Gastroesophageal sphincter (tissue), 4 donors: ENCODE results near the gene MATN1. TPM values are rescaled to one million over a fixed set of nuclear protein-coding genes. Genes with fewer than 3 reads are reported as not detected.

Experiments
- ATAC-seq: fragments of 150-250 bp; one replicate; pipeline ENCODE4 v1.9.1; 2016; ENCODE audit warnings: mild to moderate bottlenecking, moderate library complexity
- H3K27ac ChIP-seq, 4 donors: fragments of 200-600 bp; sonication (generic) in 3 of 4; 1 replicate in 3 of 4; 2 replicates in 1 of 4; pipeline ENCODE4 v1.5.1; 2016 to 2019
- H3K27me3 ChIP-seq: fragments of 200-600 bp; sonication (generic); one replicate; pipeline ENCODE4 v1.5.1; 2019
- H3K36me3 ChIP-seq, 2 donors: fragments of 200-600 bp; sonication (generic); one replicate each; pipeline ENCODE4 v1.5.1; 2019; ENCODE audit warnings: control low read depth in 1 of 2
- H3K4me1 ChIP-seq, 3 donors: fragments of 200-600 bp; sonication (generic); 1 replicate in 2 of 3; 2 replicates in 1 of 3; pipeline ENCODE4 v1.5.1; 2016 to 2019; ENCODE audit warnings: control low read depth in 2 of 3
- H3K4me3 ChIP-seq, 2 donors: fragments of 200-600 bp; sonication (generic); one replicate each; pipeline ENCODE4 v1.5.1; 2019; ENCODE audit warnings: mild to moderate bottlenecking in 1 of 2, moderate library complexity in 1 of 2
- H3K9me3 ChIP-seq, 3 donors: fragments of 200-600 bp; sonication (generic); one replicate each; pipeline ENCODE4 v1.5.1; 2017 to 2019; ENCODE audit warnings: control low read depth in 2 of 3
- CTCF ChIP-seq, 4 experiments: fragments of 200-600 bp in 2 of 4; fragments of 450-650 bp in 2 of 4; sonication (generic) in 1 of 4; IDR thresholded peaks; one replicate each; pipeline ENCODE4 v1.5.1; 2017 to 2019; ENCODE audit warnings: antibody characterized with exemption in 4 of 4, mild to moderate bottlenecking in 2 of 4, moderate library complexity in 2 of 4
- EP300 ChIP-seq: sonication (generic); formaldehyde crosslinking; IDR thresholded peaks from one replicate; pipeline ENCODE4 v1.6.1; 2017; ENCODE audit warnings: antibody characterized with exemption, mild to moderate bottlenecking
- POLR2A ChIP-seq, 2 donors: fragments of 450-650 bp; IDR thresholded peaks; one replicate each; pipeline ENCODE4 v1.6.1; 2017; ENCODE audit warnings: antibody characterized with exemption in 2 of 2, mild to moderate bottlenecking in 2 of 2, moderate library complexity in 1 of 2
- POLR2AphosphoS5 ChIP-seq: sonication (generic); formaldehyde crosslinking; IDR thresholded peaks from one replicate; pipeline ENCODE4 v1.6.1; 2017; ENCODE audit warnings: antibody characterized with exemption
- WGBS, 2 donors: methylation state at CpG; one replicate each; pipeline ENCODE4 v1.1.5; 2018; ENCODE audit warnings: low coverage in 1 of 2; 5-methylcytosine and 5-hydroxymethylcytosine counted together
- total RNA-seq, 4 donors: library from RNA; depleted of rRNA; stranded (reverse); fragments of >200 nt; gene quantifications; one replicate each; pipeline ENCODE4 v1.1.0, GENCODE V29; 2016

The MATN1 gene
- total RNA-seq, 4 donors from 2014 or later: not detected

- WGBS, 2 donors: 53 to 65% methylated on average over 4 to 5 of the region's 8 CpGs
- no peak for TF ChIP-seq CTCF (IDR thresholded peaks at IDR 0.05)
- TF ChIP-seq POLR2A (IDR thresholded peaks at IDR 0.05): no peak
- no peak for TF ChIP-seq POLR2AphosphoS5
- TF ChIP-seq EP300: no peak
- Histone ChIP-seq H3K4me1 (peaks cover 0 to 8% (median 0%) of the 10 kb centered on the region in 3 donors), H3K4me3 (no peak overlapping the region), H3K27me3 (peaks cover 7% of the 10 kb centered on the region), H3K36me3 (peaks cover 0 to 5% of the 10 kb centered on the region in 2 donors), H3K9me3 (no peaks in the 10 kb centered on the region), H3K27ac (no peak overlapping the region)
- ATAC-seq: no peak
Observed at GRCh38 chr1:30733493-30733892, 10.1 kb upstream of the MATN1 start.

- WGBS, 2 donors: no CpG with 5 or more reads among the region's 10 CpGs
- Histone ChIP-seq H3K4me3 (no peak overlapping the region), H3K27ac (no peak overlapping the region), H3K4me1 (peaks cover 0 to 8% (median 0%) of the 10 kb centered on the region in 3 donors), H3K27me3 (peaks cover 7% of the 10 kb centered on the region), H3K9me3 (no peaks in the 10 kb centered on the region), H3K36me3 (peaks cover 0 to 5% of the 10 kb centered on the region in 2 donors)
- ATAC-seq: no peak
- TF ChIP-seq POLR2A (IDR thresholded peaks at IDR 0.05): no peak
- no peak for TF ChIP-seq POLR2AphosphoS5
- TF ChIP-seq EP300: no peak
- TF ChIP-seq CTCF (IDR thresholded peaks at IDR 0.05): no peak
Observed at GRCh38 chr1:30732277-30732996, 9.1 kb upstream of the MATN1 start.

- Histone ChIP-seq H3K27me3 (peaks cover 7% of the 10 kb centered on the region), H3K4me1 (peaks cover 0 to 8% (median 0%) of the 10 kb centered on the region in 3 donors), H3K9me3 (no peaks in the 10 kb centered on the region), H3K36me3 (peaks cover 0 to 5% of the 10 kb centered on the region in 2 donors), H3K27ac (no peak overlapping the region), H3K4me3 (no peak overlapping the region)
- no CpG with 5 or more reads among the region's 8 CpGs for WGBS, 2 donors
- ATAC-seq: no peak
- TF ChIP-seq CTCF (IDR thresholded peaks at IDR 0.05): no peak
- no peak for TF ChIP-seq POLR2A (IDR thresholded peaks at IDR 0.05)
- no peak for TF ChIP-seq POLR2AphosphoS5
- no peak for TF ChIP-seq EP300
Observed at GRCh38 chr1:30731806-30732276, 8.5 kb upstream of the MATN1 start.

GRCh38 chr1:30731109-30731805, 7.9 kb upstream of the MATN1 start:
- peaks cover 0 to 8% of the 10 kb centered on the region in 2 donors for H3K36me3 ChIP-seq
- 50 to 74% methylated on average over 1 to 7 of the region's 10 CpGs for WGBS, 2 donors
- H3K4me1 ChIP-seq: peaks cover 0 to 8% (median 0%) of the 10 kb centered on the region in 3 donors
- H3K27me3 ChIP-seq: peaks cover 7% of the 10 kb centered on the region
- no peaks in the 10 kb centered on the region for H3K9me3 ChIP-seq
- ATAC-seq: no peak
- no peak overlapping the region for H3K4me3 ChIP-seq
- no peak for TF ChIP-seq POLR2AphosphoS5
- no peak for TF ChIP-seq EP300
- TF ChIP-seq POLR2A (IDR thresholded peaks at IDR 0.05): no peak
- no peak overlapping the region for H3K27ac ChIP-seq

GRCh38 chr1:30730346-30731108, 7.1 kb upstream of the MATN1 start:
- H3K27ac ChIP-seq: no peak overlapping the region
- WGBS, 2 donors: 20% methylated on average over 10 of the region's 23 CpGs; no CpG with 5 or more reads in 1 of the 2 donors
- ATAC-seq: no peak

More at GRCh38 chr1:30730346-30731108, 7.1 kb upstream of the MATN1 start:
- H3K4me1 ChIP-seq: peaks cover 0 to 8% (median 0%) of the 10 kb centered on the region in 3 donors
- H3K36me3 ChIP-seq: peaks cover 0 to 15% of the 10 kb centered on the region in 2 donors
- H3K27me3 ChIP-seq: peaks cover 7% of the 10 kb centered on the region
- TF ChIP-seq POLR2A (IDR thresholded peaks at IDR 0.05): no peak
- no peak for TF ChIP-seq POLR2AphosphoS5
- TF ChIP-seq EP300: no peak
- H3K4me3 ChIP-seq: no peak overlapping the region
- H3K9me3 ChIP-seq: no peaks in the 10 kb centered on the region
